Measurements from ENCODE around the gene ARID5B. TPM values are rescaled to one million over a fixed set of nuclear protein-coding genes. Genes with fewer than 3 reads are reported as not detected.

ARID5B gene
- total and polyA plus RNA-seq, 2 experiments from 2014 or later, result 1.3 to 1.6 TPM

DNA sequence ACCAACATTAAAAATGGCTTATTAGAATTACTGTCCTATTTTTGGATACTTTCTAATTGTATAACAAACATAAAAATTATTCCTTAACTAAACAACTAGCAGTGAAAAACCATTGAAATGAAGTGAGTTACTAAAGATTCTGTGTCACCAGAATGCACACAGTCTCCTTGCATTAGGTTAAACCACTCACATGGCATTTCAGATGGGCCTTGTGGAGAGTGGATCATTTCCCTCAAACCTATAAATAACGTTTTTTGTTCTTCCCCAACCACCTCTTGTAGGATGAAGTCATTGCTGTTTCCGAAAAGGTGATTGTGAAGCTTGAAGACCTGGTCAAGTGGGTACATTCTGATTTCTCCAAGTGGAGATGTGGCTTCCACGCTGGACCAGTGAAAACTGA is 38.4 kb downstream of the ARID5B start:
- ATAC-seq (no peak), DNase-seq (ENCODE audit: low spot score) (no peak)
- Histone ChIP-seq H3K27ac (ENCODE audit: low read depth) (no peak overlapping the region), H2AFZ (no peak overlapping the region), H4K20me1 (replicated peaks; ENCODE audit: insufficient read depth) (no peaks in the 10 kb centered on the region), H3K79me2 (replicated peaks; ENCODE audit: insufficient read depth) (no peaks in the 10 kb centered on the region), H3K4me3 (no peak overlapping the region), H3K4me1 (ENCODE audit: insufficient read depth) (no peaks in the 10 kb centered on the region), H3F3A (replicated peaks; ENCODE audit: low read depth) (no peaks in the 10 kb centered on the region), H3K36me3 (ENCODE audit: insufficient read depth) (no peaks in the 10 kb centered on the region), H3K27me3 (ENCODE audit: insufficient read depth) (no peaks in the 10 kb centered on the region), H3K9me2 (ENCODE audit: insufficient read depth) (no peaks in the 10 kb centered on the region), H3K4me2 (no peak overlapping the region)
- Mint-ChIP-seq H3K9me3 (no peaks in the 10 kb centered on the region), H3K36me3 (ENCODE audit: low read depth) (no peaks in the 10 kb centered on the region), H3K27ac (no peak overlapping the region), H3K4me3 (no peak overlapping the region), H3K4me1 (peaks cover 12% of the 10 kb centered on the region), H3K27me3 (ENCODE audit: insufficient read depth, low read depth, poor library complexity) (peaks cover 5% of the 10 kb centered on the region)
- TF ChIP-seq, protein P1, sequence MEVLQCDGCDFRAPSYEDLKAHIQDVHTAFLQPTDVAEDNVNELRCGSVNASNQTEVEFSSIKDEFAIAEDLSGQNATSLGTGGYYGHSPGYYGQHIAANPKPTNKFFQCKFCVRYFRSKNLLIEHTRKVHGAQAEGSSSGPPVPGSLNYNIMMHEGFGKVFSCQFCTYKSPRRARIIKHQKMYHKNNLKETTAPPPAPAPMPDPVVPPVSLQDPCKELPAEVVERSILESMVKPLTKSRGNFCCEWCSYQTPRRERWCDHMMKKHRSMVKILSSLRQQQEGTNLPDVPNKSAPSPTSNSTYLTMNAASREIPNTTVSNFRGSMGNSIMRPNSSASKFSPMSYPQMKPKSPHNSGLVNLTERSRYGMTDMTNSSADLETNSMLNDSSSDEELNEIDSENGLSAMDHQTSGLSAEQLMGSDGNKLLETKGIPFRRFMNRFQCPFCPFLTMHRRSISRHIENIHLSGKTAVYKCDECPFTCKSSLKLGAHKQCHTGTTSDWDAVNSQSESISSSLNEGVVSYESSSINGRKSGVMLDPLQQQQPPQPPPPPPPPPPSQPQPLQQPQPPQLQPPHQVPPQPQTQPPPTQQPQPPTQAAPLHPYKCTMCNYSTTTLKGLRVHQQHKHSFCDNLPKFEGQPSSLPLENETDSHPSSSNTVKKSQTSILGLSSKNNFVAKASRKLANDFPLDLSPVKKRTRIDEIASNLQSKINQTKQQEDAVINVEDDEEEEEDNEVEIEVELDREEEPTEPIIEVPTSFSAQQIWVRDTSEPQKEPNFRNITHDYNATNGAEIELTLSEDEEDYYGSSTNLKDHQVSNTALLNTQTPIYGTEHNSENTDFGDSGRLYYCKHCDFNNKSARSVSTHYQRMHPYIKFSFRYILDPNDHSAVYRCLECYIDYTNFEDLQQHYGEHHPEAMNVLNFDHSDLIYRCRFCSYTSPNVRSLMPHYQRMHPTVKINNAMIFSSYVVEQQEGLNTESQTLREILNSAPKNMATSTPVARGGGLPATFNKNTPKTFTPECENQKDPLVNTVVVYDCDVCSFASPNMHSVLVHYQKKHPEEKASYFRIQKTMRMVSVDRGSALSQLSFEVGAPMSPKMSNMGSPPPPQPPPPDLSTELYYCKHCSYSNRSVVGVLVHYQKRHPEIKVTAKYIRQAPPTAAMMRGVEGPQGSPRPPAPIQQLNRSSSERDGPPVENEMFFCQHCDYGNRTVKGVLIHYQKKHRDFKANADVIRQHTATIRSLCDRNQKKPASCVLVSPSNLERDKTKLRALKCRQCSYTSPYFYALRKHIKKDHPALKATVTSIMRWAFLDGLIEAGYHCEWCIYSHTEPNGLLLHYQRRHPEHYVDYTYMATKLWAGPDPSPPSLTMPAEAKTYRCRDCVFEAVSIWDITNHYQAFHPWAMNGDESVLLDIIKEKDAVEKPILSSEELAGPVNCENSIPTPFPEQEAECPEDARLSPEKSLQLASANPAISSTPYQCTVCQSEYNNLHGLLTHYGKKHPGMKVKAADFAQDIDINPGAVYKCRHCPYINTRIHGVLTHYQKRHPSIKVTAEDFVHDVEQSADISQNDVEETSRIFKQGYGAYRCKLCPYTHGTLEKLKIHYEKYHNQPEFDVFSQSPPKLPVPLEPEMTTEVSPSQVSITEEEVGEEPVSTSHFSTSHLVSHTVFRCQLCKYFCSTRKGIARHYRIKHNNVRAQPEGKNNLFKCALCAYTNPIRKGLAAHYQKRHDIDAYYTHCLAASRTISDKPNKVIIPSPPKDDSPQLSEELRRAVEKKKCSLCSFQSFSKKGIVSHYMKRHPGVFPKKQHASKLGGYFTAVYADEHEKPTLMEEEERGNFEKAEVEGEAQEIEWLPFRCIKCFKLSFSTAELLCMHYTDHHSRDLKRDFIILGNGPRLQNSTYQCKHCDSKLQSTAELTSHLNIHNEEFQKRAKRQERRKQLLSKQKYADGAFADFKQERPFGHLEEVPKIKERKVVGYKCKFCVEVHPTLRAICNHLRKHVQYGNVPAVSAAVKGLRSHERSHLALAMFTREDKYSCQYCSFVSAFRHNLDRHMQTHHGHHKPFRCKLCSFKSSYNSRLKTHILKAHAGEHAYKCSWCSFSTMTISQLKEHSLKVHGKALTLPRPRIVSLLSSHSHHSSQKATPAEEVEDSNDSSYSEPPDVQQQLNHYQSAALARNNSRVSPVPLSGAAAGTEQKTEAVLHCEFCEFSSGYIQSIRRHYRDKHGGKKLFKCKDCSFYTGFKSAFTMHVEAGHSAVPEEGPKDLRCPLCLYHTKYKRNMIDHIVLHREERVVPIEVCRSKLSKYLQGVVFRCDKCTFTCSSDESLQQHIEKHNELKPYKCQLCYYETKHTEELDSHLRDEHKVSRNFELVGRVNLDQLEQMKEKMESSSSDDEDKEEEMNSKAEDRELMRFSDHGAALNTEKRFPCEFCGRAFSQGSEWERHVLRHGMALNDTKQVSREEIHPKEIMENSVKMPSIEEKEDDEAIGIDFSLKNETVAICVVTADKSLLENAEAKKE (CRISPR knock-in tag; IDR thresholded peaks at IDR 0.05), result no peak
- TF ChIP-seq ZNF331 (CRISPR knock-in tag; IDR thresholded peaks at IDR 0.05; ENCODE audit: low read depth) (no peak), CREB1 (CRISPR knock-in tag; IDR thresholded peaks at IDR 0.05; ENCODE audit: low read depth) (no peak), ZNF114 (CRISPR knock-in tag; IDR thresholded peaks at IDR 0.05) (no peak), POLR2AphosphoS5 (IDR thresholded peaks at IDR 0.05; ENCODE audit: low read depth) (no peak), EZH2 (IDR thresholded peaks at IDR 0.05; ENCODE audit: low read depth, unreplicated experiment) (no peak), CTCF (conservative IDR thresholded peaks at IDR 0.05; ENCODE audit: low read depth in 2 of 2) (no peak), JUNB (IDR thresholded peaks at IDR 0.05; ENCODE audit: unreplicated experiment) (no peak), NANOG (IDR thresholded peaks at IDR 0.05; ENCODE audit: borderline replicate concordance) (no peak), STAT1 (IDR thresholded peaks at IDR 0.05; ENCODE audit: unreplicated experiment) (no peak)
- TF ChIP-seq, protein P2, sequence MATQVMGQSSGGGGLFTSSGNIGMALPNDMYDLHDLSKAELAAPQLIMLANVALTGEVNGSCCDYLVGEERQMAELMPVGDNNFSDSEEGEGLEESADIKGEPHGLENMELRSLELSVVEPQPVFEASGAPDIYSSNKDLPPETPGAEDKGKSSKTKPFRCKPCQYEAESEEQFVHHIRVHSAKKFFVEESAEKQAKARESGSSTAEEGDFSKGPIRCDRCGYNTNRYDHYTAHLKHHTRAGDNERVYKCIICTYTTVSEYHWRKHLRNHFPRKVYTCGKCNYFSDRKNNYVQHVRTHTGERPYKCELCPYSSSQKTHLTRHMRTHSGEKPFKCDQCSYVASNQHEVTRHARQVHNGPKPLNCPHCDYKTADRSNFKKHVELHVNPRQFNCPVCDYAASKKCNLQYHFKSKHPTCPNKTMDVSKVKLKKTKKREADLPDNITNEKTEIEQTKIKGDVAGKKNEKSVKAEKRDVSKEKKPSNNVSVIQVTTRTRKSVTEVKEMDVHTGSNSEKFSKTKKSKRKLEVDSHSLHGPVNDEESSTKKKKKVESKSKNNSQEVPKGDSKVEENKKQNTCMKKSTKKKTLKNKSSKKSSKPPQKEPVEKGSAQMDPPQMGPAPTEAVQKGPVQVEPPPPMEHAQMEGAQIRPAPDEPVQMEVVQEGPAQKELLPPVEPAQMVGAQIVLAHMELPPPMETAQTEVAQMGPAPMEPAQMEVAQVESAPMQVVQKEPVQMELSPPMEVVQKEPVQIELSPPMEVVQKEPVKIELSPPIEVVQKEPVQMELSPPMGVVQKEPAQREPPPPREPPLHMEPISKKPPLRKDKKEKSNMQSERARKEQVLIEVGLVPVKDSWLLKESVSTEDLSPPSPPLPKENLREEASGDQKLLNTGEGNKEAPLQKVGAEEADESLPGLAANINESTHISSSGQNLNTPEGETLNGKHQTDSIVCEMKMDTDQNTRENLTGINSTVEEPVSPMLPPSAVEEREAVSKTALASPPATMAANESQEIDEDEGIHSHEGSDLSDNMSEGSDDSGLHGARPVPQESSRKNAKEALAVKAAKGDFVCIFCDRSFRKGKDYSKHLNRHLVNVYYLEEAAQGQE (IDR thresholded peaks at IDR 0.05; ENCODE audit: unreplicated experiment), result no peak

All from GM23338 (cell line).